Ishikawa (cell line): ENCODE results near the gene DHRSX.

Experiments
- CEBPB ChIP-seq: IDR thresholded peaks from 2 replicates; pipeline ENCODE4 v1.6.1; 2012
- CREB1 ChIP-seq: IDR thresholded peaks from 2 replicates; pipeline ENCODE4 v1.6.1; 2012; ENCODE audit warnings: low read depth
- EP300 ChIP-seq: IDR thresholded peaks from 2 replicates; pipeline ENCODE4 v1.6.1; 2012; ENCODE audit warnings: borderline replicate concordance
- MAX ChIP-seq: IDR thresholded peaks from 2 replicates; pipeline ENCODE4 v1.6.1; 2012
- NFIC ChIP-seq: IDR thresholded peaks from 2 replicates; pipeline ENCODE4 v1.6.1; 2012
- RAD21 ChIP-seq: IDR thresholded peaks from 2 replicates; pipeline ENCODE4 v1.6.1; 2012; ENCODE audit warnings: low read depth
- REST ChIP-seq: IDR thresholded peaks from 2 replicates; pipeline ENCODE4 v1.6.1; 2012; ENCODE audit warnings: low read depth, mild to moderate bottlenecking
- TAF1 ChIP-seq: IDR thresholded peaks from 2 replicates; pipeline ENCODE4 v1.6.1; 2012; ENCODE audit warnings: low read depth, mild to moderate bottlenecking
- TCF12 ChIP-seq: IDR thresholded peaks from 2 replicates; pipeline ENCODE4 v1.6.1; 2012; ENCODE audit warnings: low read depth
- TEAD4 ChIP-seq: IDR thresholded peaks from 2 replicates; pipeline ENCODE4 v1.6.1; 2012
- USF1 ChIP-seq: IDR thresholded peaks from 2 replicates; pipeline ENCODE4 v1.6.1; 2012
- ZBTB7A ChIP-seq: IDR thresholded peaks from 2 replicates; pipeline ENCODE4 v1.6.1; 2012; ENCODE audit warnings: low read depth

- TF ChIP-seq EP300, result no peak
- TF ChIP-seq TAF1, result no peak
- TF ChIP-seq MAX, result no peak
- TF ChIP-seq TCF12, result no peak
- TF ChIP-seq REST, result no peak
- TF ChIP-seq CEBPB, result no peak
- TF ChIP-seq TEAD4, result no peak
- TF ChIP-seq CREB1, result no peak
- TF ChIP-seq RAD21, result no peak
- no peak for TF ChIP-seq USF1
- TF ChIP-seq NFIC, result no peak
- no peak for TF ChIP-seq ZBTB7A
Observed at GRCh38 chrX:2192584-2193272, 308.0 kb downstream of the DHRSX start.
